Mesendoderm (in vitro differentiated cells): Measurements from ENCODE around the gene CTU1.

Source experiments
- DNase-seq: peaks from one replicate; pipeline ENCODE4 v3.0.0; 2013
- H2AK5ac ChIP-seq: 2 replicates; pipeline ENCODE4 v1.6.1; 2013; ENCODE audit warnings: low read length, inconsistent platforms
- H2BK120ac ChIP-seq: 2 replicates; pipeline ENCODE4 v1.6.1; 2013; ENCODE audit warnings: low read depth, mild to moderate bottlenecking, low read length, moderate library complexity, mixed read lengths
- H2BK15ac ChIP-seq: replicated peaks from 2 replicates; pipeline ENCODE4 v1.6.1; 2013; ENCODE audit warnings: low read depth, mild to moderate bottlenecking, moderate library complexity
- H2BK5ac ChIP-seq: 2 replicates; pipeline ENCODE4 v1.6.1; 2013; ENCODE audit warnings: low read length, inconsistent platforms
- H3K18ac ChIP-seq: 2 replicates; pipeline ENCODE4 v1.6.1; 2013; ENCODE audit warnings: mild to moderate bottlenecking, low read length, mixed read lengths
- H3K23ac ChIP-seq: one replicate; pipeline ENCODE4 v1.6.1; 2013; ENCODE audit warnings: low read length
- H3K27ac ChIP-seq: 2 replicates; pipeline ENCODE4 v1.5.1; 2013; ENCODE audit warnings: low read depth, mild to moderate bottlenecking, inconsistent platforms, low read length, moderate library complexity
- H3K27me3 ChIP-seq: 2 replicates; pipeline ENCODE4 v1.6.1; 2013; ENCODE audit warnings: low read length, control low read depth, mild to moderate bottlenecking, inconsistent platforms; ENCODE audit not compliant: insufficient read depth, poor library complexity
- H3K36me3 ChIP-seq: 2 replicates; pipeline ENCODE4 v1.6.1; 2013; ENCODE audit warnings: low read length, inconsistent platforms; ENCODE audit not compliant: control insufficient read depth, insufficient read depth
- H3K4ac ChIP-seq: one replicate; pipeline ENCODE4 v1.6.1; 2013; ENCODE audit warnings: low read depth, mild to moderate bottlenecking, low read length, moderate library complexity
- H3K4me1 ChIP-seq: 2 replicates; pipeline ENCODE4 v1.6.1; 2013; ENCODE audit warnings: low read depth, low read length, inconsistent platforms; ENCODE audit not compliant: control insufficient read depth
- H3K4me2 ChIP-seq: 2 replicates; pipeline ENCODE4 v1.6.1; 2013; ENCODE audit warnings: low read length
- H3K4me3 ChIP-seq: 2 replicates; pipeline ENCODE4 v1.5.1; 2013; ENCODE audit warnings: mild to moderate bottlenecking, low read length
- H3K56ac ChIP-seq: one replicate; pipeline ENCODE4 v1.6.1; 2013; ENCODE audit warnings: low read length
- H3K79me1 ChIP-seq: 2 replicates; pipeline ENCODE4 v1.6.1; 2013; ENCODE audit warnings: low read length, inconsistent platforms
- H3K79me2 ChIP-seq: 2 replicates; pipeline ENCODE4 v1.6.1; 2013; ENCODE audit warnings: mild to moderate bottlenecking, low read length; ENCODE audit not compliant: control insufficient read depth, insufficient read depth
- H3K9ac ChIP-seq: 2 replicates; pipeline ENCODE4 v1.6.1; 2013; ENCODE audit warnings: low read length, inconsistent platforms
- H4K5ac ChIP-seq: one replicate; pipeline ENCODE4 v1.6.1; 2013; ENCODE audit warnings: low read length
- H4K8ac ChIP-seq: one replicate; pipeline ENCODE4 v1.6.1; 2013; ENCODE audit warnings: low read depth, mild to moderate bottlenecking, control low read depth, low read length, moderate library complexity
- WGBS: extraction: QIAGEN DNeasy Blood & Tissue Kit; methylation state at CpG from one replicate; pipeline ENCODE4 v1.1.7; 2013; ENCODE audit warnings: low lambda C conversion rate, missing lambda C conversion rate; ENCODE audit not compliant: insufficient coverage; ENCODE audit errors: extremely low coverage; 5-methylcytosine and 5-hydroxymethylcytosine counted together

The CTU1 gene

GRCh38 chr19:51083181-51083580, 25.0 kb downstream of the CTU1 start:
- H3K56ac ChIP-seq = no peak overlapping the region
- H2BK5ac ChIP-seq = no peak overlapping the region
- no peak overlapping the region for H3K9ac ChIP-seq
- WGBS = no CpG with 5 or more reads among the region's 4 CpGs
- no peak overlapping the region for H3K4ac ChIP-seq
- H3K18ac ChIP-seq = no peak overlapping the region
- H3K27me3 ChIP-seq = no peaks in the 10 kb centered on the region
- H4K5ac ChIP-seq = no peak overlapping the region
- H3K23ac ChIP-seq = no peak overlapping the region
- no peak overlapping the region for H4K8ac ChIP-seq
- no peaks in the 10 kb centered on the region for H3K4me1 ChIP-seq
- H3K79me2 ChIP-seq = no peaks in the 10 kb centered on the region
- no peak overlapping the region for H3K4me3 ChIP-seq
- no peak overlapping the region for H3K4me2 ChIP-seq
- H3K27ac ChIP-seq = no peak overlapping the region
- no peak overlapping the region for H2BK15ac ChIP-seq
- DNase-seq = no peak
- no peak overlapping the region for H2BK120ac ChIP-seq
- no peaks in the 10 kb centered on the region for H3K79me1 ChIP-seq
- H3K36me3 ChIP-seq = no peaks in the 10 kb centered on the region
- H2AK5ac ChIP-seq = no peak overlapping the region

DNA sequence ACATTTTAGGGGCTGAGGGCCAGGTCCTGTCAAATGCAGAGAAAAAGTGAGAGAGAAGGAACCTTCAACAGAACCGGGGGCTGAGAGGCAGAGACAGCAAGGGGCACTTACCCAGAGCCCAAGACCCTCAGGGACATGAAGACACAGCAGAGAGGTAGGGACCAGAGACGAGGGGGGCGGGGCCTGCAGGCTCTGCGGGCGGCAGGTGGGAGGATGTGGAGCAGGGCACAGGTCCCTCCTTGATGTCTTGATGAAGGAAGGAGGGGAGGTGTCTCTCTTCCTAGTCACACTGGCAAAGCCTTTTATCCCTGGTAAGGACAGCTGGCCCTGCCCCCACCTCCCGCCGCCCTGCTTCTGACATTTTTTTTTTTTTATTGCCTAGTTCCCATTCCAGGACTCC, 25.6 kb downstream of the CTU1 start, which contains the start of gene KLK14:
Gene KLK14 (minus strand): TSS at position 277 of the 400 bp plus-strand sequence. CDS start 273 bp downstream, at position 4.
- Histone ChIP-seq H3K9ac (no peak within 1 kb of the TSS), H2AK5ac (no peak within 1 kb of the TSS), H3K79me2 (no peaks in the 10 kb centered on the region), H3K4me2 (no peak within 1 kb of the TSS), H3K79me1 (no peaks in the 10 kb centered on the region), H3K36me3 (no peaks in the 10 kb centered on the region), H3K4me1 (no peaks in the 10 kb centered on the region), H3K27me3 (no peaks in the 10 kb centered on the region), H3K23ac (no peak within 1 kb of the TSS), H3K56ac (no peak within 1 kb of the TSS), H3K18ac (no peak within 1 kb of the TSS), H2BK5ac (no peak within 1 kb of the TSS), H3K27ac (no peak within 1 kb of the TSS), H2BK15ac (no peak within 1 kb of the TSS), H3K4me3 (no peak within 1 kb of the TSS), H4K5ac (no peak within 1 kb of the TSS), H3K4ac (no peak within 1 kb of the TSS), H2BK120ac (no peak within 1 kb of the TSS), H4K8ac (no peak within 1 kb of the TSS)
- no CpG with 5 or more reads among the region's 7 CpGs for WGBS
- no peak for DNase-seq

- Histone ChIP-seq H4K8ac (no peak overlapping the region), H3K4me1 (no peaks in the 10 kb centered on the region), H2AK5ac (no peak overlapping the region), H2BK15ac (no peak overlapping the region), H3K27me3 (no peaks in the 10 kb centered on the region), H3K18ac (no peak overlapping the region), H3K23ac (no peak overlapping the region), H3K9ac (no peak overlapping the region), H3K36me3 (no peaks in the 10 kb centered on the region), H2BK120ac (no peak overlapping the region), H2BK5ac (no peak overlapping the region), H3K27ac (no peak overlapping the region), H4K5ac (no peak overlapping the region), H3K56ac (no peak overlapping the region), H3K4ac (no peak overlapping the region), H3K4me2 (no peak overlapping the region), H3K4me3 (no peak overlapping the region), H3K79me2 (no peaks in the 10 kb centered on the region), H3K79me1 (no peaks in the 10 kb centered on the region)
- WGBS = no CpG with 5 or more reads among the region's 14 CpGs
- no peak for DNase-seq
These were observed 26.7 kb downstream of the CTU1 start for GRCh38 chr19:51081476-51081875.

- Histone ChIP-seq H3K9ac (no peak overlapping the region), H2BK120ac (no peak overlapping the region), H2BK5ac (no peak overlapping the region), H3K36me3 (no peaks in the 10 kb centered on the region), H3K56ac (no peak overlapping the region), H3K23ac (no peak overlapping the region), H3K27me3 (no peaks in the 10 kb centered on the region), H3K4me2 (no peak overlapping the region), H3K79me2 (no peaks in the 10 kb centered on the region), H4K5ac (no peak overlapping the region), H3K4me1 (no peaks in the 10 kb centered on the region), H3K79me1 (no peaks in the 10 kb centered on the region), H3K18ac (no peak overlapping the region), H2BK15ac (no peak overlapping the region), H3K27ac (no peak overlapping the region), H4K8ac (no peak overlapping the region), H3K4ac (no peak overlapping the region), H3K4me3 (no peak overlapping the region), H2AK5ac (no peak overlapping the region)
- no CpG with 5 or more reads among the region's 27 CpGs for WGBS
- DNase-seq = no peak
These were observed 28.6 kb downstream of the CTU1 start for GRCh38 chr19:51079481-51080110.

DNA sequence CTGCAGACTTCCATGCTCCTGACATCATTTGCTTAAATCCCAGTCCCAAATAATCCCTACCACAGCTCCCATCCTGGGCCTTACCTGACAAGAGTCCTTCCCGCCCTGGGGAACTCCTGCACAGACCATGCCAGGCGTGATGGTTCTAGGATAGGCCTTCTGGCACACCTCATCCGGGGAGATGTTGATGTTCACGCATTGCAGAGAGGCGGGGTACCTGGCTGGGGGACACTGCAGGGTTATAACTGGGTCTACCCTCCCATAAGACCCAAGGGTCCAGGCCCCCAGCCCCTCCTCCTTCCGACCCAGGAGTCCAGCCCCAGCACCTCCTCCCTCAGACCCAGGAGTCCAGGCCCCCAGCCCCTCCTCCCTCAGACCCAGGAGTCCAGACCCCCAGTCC, 29.5 kb downstream of the CTU1 start:
- no CpG with 5 or more reads among the region's 6 CpGs for WGBS
- Histone ChIP-seq H3K4ac (no peak overlapping the region), H3K18ac (no peak overlapping the region), H3K9ac (no peak overlapping the region), H3K4me2 (no peak overlapping the region), H2BK5ac (no peak overlapping the region), H2BK15ac (no peak overlapping the region), H3K4me3 (no peak overlapping the region), H3K36me3 (no peaks in the 10 kb centered on the region), H3K56ac (no peak overlapping the region), H3K27me3 (no peaks in the 10 kb centered on the region), H4K5ac (no peak overlapping the region), H2BK120ac (no peak overlapping the region), H4K8ac (no peak overlapping the region), H3K27ac (no peak overlapping the region), H3K23ac (no peak overlapping the region), H3K79me2 (no peaks in the 10 kb centered on the region), H2AK5ac (no peak overlapping the region), H3K4me1 (no peaks in the 10 kb centered on the region), H3K79me1 (no peaks in the 10 kb centered on the region)
- DNase-seq = no peak

DNA sequence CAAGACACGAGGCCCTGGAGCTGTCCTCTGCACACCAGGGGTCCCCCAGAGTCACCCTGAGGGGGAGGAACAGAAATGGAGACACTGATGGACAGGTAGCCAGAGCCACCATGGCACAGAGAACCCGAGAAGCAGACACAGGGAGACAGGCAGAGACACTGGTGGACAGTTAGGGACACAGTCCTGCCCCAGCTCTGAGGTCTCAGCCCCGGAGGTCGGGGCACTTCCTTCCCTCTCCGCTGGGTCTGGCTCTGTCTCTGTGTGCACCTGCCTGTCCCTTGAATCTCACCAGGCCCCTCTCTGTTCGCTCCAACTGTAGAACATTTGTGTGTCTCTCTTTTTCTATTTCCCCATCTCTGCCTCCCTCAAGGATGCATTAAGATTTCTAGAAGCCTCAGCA, 30.1 kb downstream of the CTU1 start:
- Histone ChIP-seq H3K4me3 (no peak overlapping the region), H3K18ac (no peak overlapping the region), H2BK5ac (no peak overlapping the region), H3K79me1 (no peaks in the 10 kb centered on the region), H3K4ac (no peak overlapping the region), H3K4me2 (no peak overlapping the region), H2AK5ac (no peak overlapping the region), H2BK15ac (no peak overlapping the region), H3K9ac (no peak overlapping the region), H4K8ac (no peak overlapping the region), H3K23ac (no peak overlapping the region), H3K4me1 (no peaks in the 10 kb centered on the region), H3K56ac (no peak overlapping the region), H3K79me2 (no peaks in the 10 kb centered on the region), H3K36me3 (no peaks in the 10 kb centered on the region), H2BK120ac (no peak overlapping the region), H4K5ac (no peak overlapping the region), H3K27ac (no peak overlapping the region), H3K27me3 (no peaks in the 10 kb centered on the region)
- no peak for DNase-seq
- WGBS = no CpG with 5 or more reads among the region's 6 CpGs
